ENCODE measurements around the gene DNA2. TPM values are rescaled to one million over a fixed set of nuclear protein-coding genes. Genes with fewer than 3 reads are reported as not detected.

DNA2 gene
- total and polyA plus RNA-seq, 2 donors from 2014 or later, result 2.2 to 3.6 TPM

- no peaks in the 10 kb centered on the region for H3K4me1 ChIP-seq (ENCODE audit: control insufficient read depth in 2 of 3, insufficient read depth in 2 of 3, low read depth in 1 of 3, low read length in 3 of 3)
- H3K9me3 ChIP-seq (ENCODE audit: control insufficient read depth in 2 of 3, insufficient read depth in 1 of 3, low read length in 3 of 3), result no peaks in the 10 kb centered on the region
- DNase-seq (no peak), FAIRE-seq (no peak)
- H3K27ac ChIP-seq (ENCODE audit: low read depth in 2 of 2, low read length in 2 of 2), result no peak overlapping the region
- H3K4me3 ChIP-seq (ENCODE audit: low read length in 3 of 3), result no peak overlapping the region
- no peak overlapping the region for H3K9ac ChIP-seq (ENCODE audit: low read length in 3 of 3)
- TF ChIP-seq CTCF (IDR thresholded peaks at IDR 0.05; ENCODE audit: borderline replicate concordance, extremely low read depth, insufficient read depth), result no peak
- no peaks in the 10 kb centered on the region for H3K27me3 ChIP-seq (ENCODE audit: control insufficient read depth, insufficient read depth, low read length)
- intact Hi-C loops (cut with DNase I), result no loop called here
- H3K36me3 ChIP-seq (ENCODE audit: control insufficient read depth in 2 of 3, insufficient read depth in 3 of 3, low read length in 3 of 3), result peaks cover 0 to 3% (median 0%) of the 10 kb centered on the region in 3 donors
Measured at GRCh38 chr10:68434657-68435056, 37.1 kb downstream of the DNA2 start.

- no peaks in the 10 kb centered on the region for H3K36me3 ChIP-seq (ENCODE audit: control insufficient read depth in 2 of 3, insufficient read depth in 3 of 3, low read length in 3 of 3)
- no peak for DNase-seq
- H3K9ac ChIP-seq (ENCODE audit: low read length in 3 of 3), result no peak overlapping the region
- no peak overlapping the region for H3K27ac ChIP-seq (ENCODE audit: low read depth in 2 of 2, low read length in 2 of 2)
- no peak for FAIRE-seq
- intact Hi-C loops (cut with DNase I), result no loop called here
- no peaks in the 10 kb centered on the region for H3K4me1 ChIP-seq (ENCODE audit: control insufficient read depth in 2 of 3, insufficient read depth in 2 of 3, low read depth in 1 of 3, low read length in 3 of 3)
- no peak for TF ChIP-seq CTCF (IDR thresholded peaks at IDR 0.05; ENCODE audit: borderline replicate concordance, extremely low read depth, insufficient read depth)
- H3K27me3 ChIP-seq (ENCODE audit: control insufficient read depth, insufficient read depth, low read length), result no peaks in the 10 kb centered on the region
- no peaks in the 10 kb centered on the region for H3K9me3 ChIP-seq (ENCODE audit: control insufficient read depth in 2 of 3, insufficient read depth in 1 of 3, low read length in 3 of 3)
- no peak overlapping the region for H3K4me3 ChIP-seq (ENCODE audit: low read length in 3 of 3)
Measured at GRCh38 chr10:68428396-68429104, 43.2 kb downstream of the DNA2 start.

- no peaks in the 10 kb centered on the region for H3K4me1 ChIP-seq (ENCODE audit: control insufficient read depth in 2 of 3, insufficient read depth in 2 of 3, low read depth in 1 of 3, low read length in 3 of 3)
- H3K27ac ChIP-seq (ENCODE audit: low read depth in 2 of 2, low read length in 2 of 2), result no peak overlapping the region
- H3K9me3 ChIP-seq (ENCODE audit: control insufficient read depth in 2 of 3, insufficient read depth in 1 of 3, low read length in 3 of 3), result no peaks in the 10 kb centered on the region
- intact Hi-C loops (cut with DNase I), result no loop called here
- no peak overlapping the region for H3K9ac ChIP-seq (ENCODE audit: low read length in 3 of 3)
- no peak for DNase-seq
- H3K27me3 ChIP-seq (ENCODE audit: control insufficient read depth, insufficient read depth, low read length), result no peaks in the 10 kb centered on the region
- H3K36me3 ChIP-seq (ENCODE audit: control insufficient read depth in 2 of 3, insufficient read depth in 3 of 3, low read length in 3 of 3), result no peaks in the 10 kb centered on the region
- FAIRE-seq, result no peak
- no peak overlapping the region for H3K4me3 ChIP-seq (ENCODE audit: low read length in 3 of 3)
- no peak for TF ChIP-seq CTCF (IDR thresholded peaks at IDR 0.05; ENCODE audit: borderline replicate concordance, extremely low read depth, insufficient read depth)
Measured at GRCh38 chr10:68424454-68425014, 47.2 kb downstream of the DNA2 start.

Measured in kidney (tissue), 14 donors.